H9 (cell line): ENCODE measurements around the gene SRGAP3. TPM values are rescaled to one million over a fixed set of nuclear protein-coding genes. Genes with fewer than 3 reads are reported as not detected.

Source experiments
- DNase-seq: peaks from one replicate; pipeline ENCODE4 v3.0.0-alpha.2; 2017
- H2AFZ ChIP-seq: one replicate; pipeline ENCODE4 v1.6.1; 2013; ENCODE audit warnings: mild to moderate bottlenecking, low read length, control low read depth, moderate library complexity
- H2AK5ac ChIP-seq: 2 replicates; pipeline ENCODE4 v1.6.1; 2013; ENCODE audit warnings: low read length, control low read depth, mixed read lengths; ENCODE audit not compliant: insufficient read length
- H2BK120ac ChIP-seq: one replicate; pipeline ENCODE4 v1.6.1; 2013; ENCODE audit warnings: low read depth, mild to moderate bottlenecking, low read length, control low read depth, inconsistent platforms; ENCODE audit not compliant: poor library complexity, severe bottlenecking
- H2BK12ac ChIP-seq: 2 replicates; pipeline ENCODE4 v1.6.1; 2013; ENCODE audit warnings: low read length, control low read depth, mixed read lengths, low read depth; ENCODE audit not compliant: insufficient read length
- H2BK15ac ChIP-seq: 2 replicates; pipeline ENCODE4 v1.6.1; 2013; ENCODE audit warnings: low read depth, low read length, control low read depth
- H2BK20ac ChIP-seq: one replicate; pipeline ENCODE4 v1.6.1; 2013; ENCODE audit warnings: low read depth, mild to moderate bottlenecking, low read length, control low read depth, inconsistent platforms; ENCODE audit not compliant: poor library complexity, severe bottlenecking
- H2BK5ac ChIP-seq: 2 replicates; pipeline ENCODE4 v1.6.1; 2013; ENCODE audit warnings: low read length, control low read depth, mixed read lengths; ENCODE audit not compliant: insufficient read length
- H3K14ac ChIP-seq: 2 replicates; pipeline ENCODE4 v1.6.1; 2013; ENCODE audit warnings: low read length, control low read depth; ENCODE audit not compliant: insufficient read depth
- H3K18ac ChIP-seq: 2 replicates; pipeline ENCODE4 v1.6.1; 2013; ENCODE audit warnings: low read depth, mild to moderate bottlenecking, mixed read lengths, low read length, control low read depth; ENCODE audit not compliant: insufficient read length
- H3K23ac ChIP-seq: 2 replicates; pipeline ENCODE4 v1.6.1; 2013; ENCODE audit warnings: low read length, control low read depth, mixed read lengths, low read depth; ENCODE audit not compliant: insufficient read length
- H3K23me2 ChIP-seq: 2 replicates; pipeline ENCODE4 v1.6.1; 2013; ENCODE audit warnings: low read depth, mild to moderate bottlenecking, mixed read lengths, low read length, control low read depth; ENCODE audit not compliant: insufficient read length, poor library complexity, severe bottlenecking
- H3K27ac ChIP-seq: 2 replicates; pipeline ENCODE4 v1.5.1; 2013; ENCODE audit warnings: low read length, control low read depth, mixed read lengths, low read depth; ENCODE audit not compliant: insufficient read length
- H3K27me3 ChIP-seq: 2 replicates; pipeline ENCODE4 v1.6.1; 2013; ENCODE audit warnings: low read length, control low read depth, inconsistent platforms; ENCODE audit not compliant: insufficient read depth
- H3K4ac ChIP-seq: 2 replicates; pipeline ENCODE4 v1.6.1; 2013; ENCODE audit warnings: low read depth, mild to moderate bottlenecking, control low read depth, inconsistent platforms, low read length, moderate library complexity
- H3K4me1 ChIP-seq: 2 replicates; pipeline ENCODE4 v1.6.1; 2013; ENCODE audit warnings: low read length, control low read depth, inconsistent platforms; ENCODE audit not compliant: insufficient read depth
- H3K4me2 ChIP-seq: 2 replicates; pipeline ENCODE4 v1.6.1; 2013; ENCODE audit warnings: low read length, control low read depth, mixed read lengths; ENCODE audit not compliant: insufficient read length, insufficient read depth
- H3K56ac ChIP-seq: 2 replicates; pipeline ENCODE4 v1.6.1; 2013; ENCODE audit warnings: low read depth, mild to moderate bottlenecking, mixed read lengths, low read length, control low read depth; ENCODE audit not compliant: insufficient read length
- H3K79me1 ChIP-seq: 2 replicates; pipeline ENCODE4 v1.6.1; 2013; ENCODE audit warnings: low read depth, mild to moderate bottlenecking, moderate library complexity, low read length, control low read depth, inconsistent platforms; ENCODE audit not compliant: insufficient read depth, poor library complexity, severe bottlenecking
- H3K79me2 ChIP-seq: 2 replicates; pipeline ENCODE4 v1.6.1; 2013; ENCODE audit warnings: low read length, control low read depth, inconsistent platforms; ENCODE audit not compliant: insufficient read depth
- H3K9ac ChIP-seq: 2 replicates; pipeline ENCODE4 v1.6.1; 2013; ENCODE audit warnings: low read length, control low read depth, mixed read lengths; ENCODE audit not compliant: insufficient read length; ENCODE audit errors: extremely low read depth
- H3K9me3 ChIP-seq: one replicate; pipeline ENCODE4 v1.6.1; 2013; ENCODE audit warnings: low read depth, low read length, inconsistent platforms; ENCODE audit not compliant: control insufficient read depth
- H3T11ph ChIP-seq: one replicate; pipeline ENCODE4 v1.6.1; 2013; ENCODE audit warnings: mild to moderate bottlenecking, low read length, control low read depth, inconsistent platforms
- H4K20me1 ChIP-seq: one replicate; pipeline ENCODE4 v1.6.1; 2013; ENCODE audit not compliant: control insufficient read depth, insufficient read length, insufficient read depth
- H4K5ac ChIP-seq: 2 replicates; pipeline ENCODE4 v1.6.1; 2013; ENCODE audit warnings: low read depth, mild to moderate bottlenecking, mixed read lengths, low read length, control low read depth; ENCODE audit not compliant: insufficient read length
- H4K8ac ChIP-seq: replicated peaks from 2 replicates; pipeline ENCODE4 v1.6.1; 2013; ENCODE audit warnings: low read length, control low read depth, mixed read lengths, low read depth; ENCODE audit not compliant: insufficient read length
- H4K91ac ChIP-seq: 2 replicates; pipeline ENCODE4 v1.6.1; 2013; ENCODE audit warnings: low read depth, mild to moderate bottlenecking, moderate library complexity, mixed read lengths, low read length, control low read depth; ENCODE audit not compliant: insufficient read length
- H3K27ac Mint-ChIP-seq, 3 experiments: 2 replicates in 2 of 3; 3 replicates in 1 of 3; pipeline ENCODE4 v1.8.0; 2020 to 2021; ENCODE audit warnings: mixed read lengths in 3 of 3, mild to moderate bottlenecking in 1 of 3, moderate library complexity in 1 of 3
- H3K27me3 Mint-ChIP-seq: 2 replicates; pipeline ENCODE4 v1.8.0; 2021; ENCODE audit warnings: low read depth, mild to moderate bottlenecking, moderate library complexity, mixed read lengths
- H3K36me3 Mint-ChIP-seq, 3 experiments: 2 replicates in 2 of 3; 3 replicates in 1 of 3; pipeline ENCODE4 v1.8.0; 2020 to 2021; ENCODE audit warnings: low read depth in 3 of 3, mixed read lengths in 3 of 3; ENCODE audit not compliant: insufficient read depth in 1 of 3
- H3K4me1 Mint-ChIP-seq, 2 experiments: 2 replicates each; pipeline ENCODE4 v1.8.0; 2020; ENCODE audit warnings: mixed read lengths in 2 of 2
- H3K4me3 Mint-ChIP-seq, 2 experiments: 2 replicates in 1 of 2; 3 replicates in 1 of 2; pipeline ENCODE4 v1.8.0; 2020 to 2021; ENCODE audit warnings: mild to moderate bottlenecking in 2 of 2, mixed read lengths in 2 of 2, moderate library complexity in 1 of 2
- H3K9me3 Mint-ChIP-seq, 2 experiments: 2 replicates in 1 of 2; 3 replicates in 1 of 2; pipeline ENCODE4 v1.8.0; 2020; ENCODE audit warnings: mild to moderate bottlenecking in 2 of 2, mixed read lengths in 2 of 2, moderate library complexity in 1 of 2
- WGBS: extraction: QIAGEN DNeasy Blood & Tissue Kit; methylation state at CpG from one replicate; pipeline ENCODE4 v1.1.7; 2013; ENCODE audit warnings: missing lambda C conversion rate, low lambda C conversion rate, mixed read lengths; ENCODE audit not compliant: insufficient read length; ENCODE audit errors: extremely low coverage; 5-methylcytosine and 5-hydroxymethylcytosine counted together
- total RNA-seq: library from RNA; stranded (reverse); gene quantifications from 2 replicates; pipeline ENCODE4 v1.2.1, GENCODE V29; 2021
- TF ChIP-seq, protein P1 (sequence below): fragments of 200-600 bp; sonication (generic); conservative IDR thresholded peaks from 3 replicates; pipeline ENCODE4 v1.8.0; 2021; ENCODE audit warnings: antibody characterized with exemption, mild to moderate bottlenecking

SRGAP3 gene
- total RNA-seq, 1 experiment from 2014 or later = 3.4 TPM

DNA sequence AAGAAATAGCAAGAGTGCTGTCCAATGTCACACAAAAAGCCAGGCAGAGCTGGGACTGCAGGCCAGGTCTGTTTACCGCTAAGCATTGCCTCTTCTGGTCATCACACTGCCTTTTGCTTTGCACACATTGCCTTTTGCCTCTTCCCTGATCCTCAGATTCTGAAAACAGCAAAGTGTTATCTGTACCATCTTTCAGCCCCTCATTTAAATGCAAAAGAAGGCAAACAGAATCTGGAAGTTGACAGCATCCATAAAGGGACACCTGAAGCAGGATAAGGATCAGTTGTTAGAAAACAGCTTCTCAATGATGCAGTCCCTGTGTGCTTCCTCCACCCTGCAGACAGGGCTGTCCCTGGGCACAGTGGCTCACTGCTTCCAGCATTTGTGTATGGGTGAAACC lies 179.5 kb downstream of the SRGAP3 start:
- Histone ChIP-seq H2BK12ac (no peak overlapping the region), H3K9me3 (no peaks in the 10 kb centered on the region), H3K4me2 (no peak overlapping the region), H3K4ac (no peak overlapping the region), H4K91ac (no peak overlapping the region), H3T11ph (no peak overlapping the region), H2BK120ac (no peak overlapping the region), H3K4me1 (no peaks in the 10 kb centered on the region), H3K9ac (no peak overlapping the region), H3K23ac (no peak overlapping the region), H2BK20ac (no peak overlapping the region), H3K27me3 (no peaks in the 10 kb centered on the region), H3K14ac (no peak overlapping the region), H4K8ac (no peak overlapping the region), H2AFZ (no peak overlapping the region), H2AK5ac (no peak overlapping the region), H4K20me1 (no peaks in the 10 kb centered on the region), H3K27ac (no peak overlapping the region), H2BK5ac (no peak overlapping the region), H3K79me1 (no peaks in the 10 kb centered on the region), H3K56ac (no peak overlapping the region), H4K5ac (no peak overlapping the region), H2BK15ac (no peak overlapping the region), H3K79me2 (no peaks in the 10 kb centered on the region), H3K23me2 (no peaks in the 10 kb centered on the region), H3K18ac (no peak overlapping the region)
- H3K27me3 Mint-ChIP-seq = peaks cover 4% of the 10 kb centered on the region; the same call in 1 of the 2 replicates
- no peak overlapping the region for H3K4me3 Mint-ChIP-seq
- H3K4me1 Mint-ChIP-seq = peaks cover 11% of the 10 kb centered on the region in 2 experiments
- no peaks in the 10 kb centered on the region for H3K36me3 Mint-ChIP-seq
- DNase-seq = no peak
- no peak overlapping the region for H3K27ac Mint-ChIP-seq
- TF ChIP-seq, protein P1, sequence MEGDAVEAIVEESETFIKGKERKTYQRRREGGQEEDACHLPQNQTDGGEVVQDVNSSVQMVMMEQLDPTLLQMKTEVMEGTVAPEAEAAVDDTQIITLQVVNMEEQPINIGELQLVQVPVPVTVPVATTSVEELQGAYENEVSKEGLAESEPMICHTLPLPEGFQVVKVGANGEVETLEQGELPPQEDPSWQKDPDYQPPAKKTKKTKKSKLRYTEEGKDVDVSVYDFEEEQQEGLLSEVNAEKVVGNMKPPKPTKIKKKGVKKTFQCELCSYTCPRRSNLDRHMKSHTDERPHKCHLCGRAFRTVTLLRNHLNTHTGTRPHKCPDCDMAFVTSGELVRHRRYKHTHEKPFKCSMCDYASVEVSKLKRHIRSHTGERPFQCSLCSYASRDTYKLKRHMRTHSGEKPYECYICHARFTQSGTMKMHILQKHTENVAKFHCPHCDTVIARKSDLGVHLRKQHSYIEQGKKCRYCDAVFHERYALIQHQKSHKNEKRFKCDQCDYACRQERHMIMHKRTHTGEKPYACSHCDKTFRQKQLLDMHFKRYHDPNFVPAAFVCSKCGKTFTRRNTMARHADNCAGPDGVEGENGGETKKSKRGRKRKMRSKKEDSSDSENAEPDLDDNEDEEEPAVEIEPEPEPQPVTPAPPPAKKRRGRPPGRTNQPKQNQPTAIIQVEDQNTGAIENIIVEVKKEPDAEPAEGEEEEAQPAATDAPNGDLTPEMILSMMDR = no peak
- WGBS = no CpG with 5 or more reads among the region's 1 CpG
- H3K9me3 Mint-ChIP-seq = no peaks in the 10 kb centered on the region
